ENCODE data around the gene CLIC3. TPM values are rescaled to one million over a fixed set of nuclear protein-coding genes. Genes with fewer than 3 reads are reported as not detected.

The CLIC3 gene
- total and polyA plus RNA-seq, 11 donors: 1.5 to 16.7 (median 5.0) TPM

- TF ChIP-seq CTCF (IDR thresholded peaks at IDR 0.05): no peak
- TF ChIP-seq POLR2A (IDR thresholded peaks at IDR 0.05): no peak
- no peaks in the 10 kb centered on the region for H3K27me3 ChIP-seq
- no peak overlapping the region for H3K27ac ChIP-seq
- peaks cover 0 to 27% (median 7%) of the 10 kb centered on the region in 9 donors for H3K36me3 ChIP-seq
- 93 to 96% (median 94%) methylated on average over 12 to 23 of the region's 23 CpGs for WGBS, 4 donors
- no peaks in the 10 kb centered on the region for H3K9me3 ChIP-seq
- intact Hi-C loops (cut with DNase I): loop anchor here in 1 of 10 donors (10.0 kb wide), 1 partner anchor 138 kb away; the partner anchor contains the start of gene TRAF2
- ATAC-seq (no peak), DNase-seq (no peak)
- H3K4me3 ChIP-seq: no peak overlapping the region
- peaks cover 0 to 18% (median 11%) of the 10 kb centered on the region in 12 donors for H3K4me1 ChIP-seq
Observed at GRCh38 chr9:137022662-137023008, 26.3 kb upstream of the CLIC3 start.

- peak in 3 of 4 donors; percentile 12 to 41 (median 21) for ATAC-seq
- 65 to 74% (median 71%) methylated on average over 6 to 30 of the region's 30 CpGs for whole genome bisulfite sequencing, 4 donors
- TF ChIP-seq POLR2A (IDR thresholded peaks at IDR 0.05) (no peak), CTCF (IDR thresholded peaks at IDR 0.05) (no peak)
- no peaks in the 10 kb centered on the region for H3K9me3 ChIP-seq
- no peak overlapping the region for H3K4me3 ChIP-seq
- no peaks in the 10 kb centered on the region for H3K27me3 ChIP-seq
- intact Hi-C loops (cut with DNase I): loop anchor here in 1 of 10 donors (10.0 kb wide), 1 partner anchor 137 kb away; the partner anchor contains the start of gene TRAF2
- H3K36me3 ChIP-seq: peaks cover 0 to 32% (median 11%) of the 10 kb centered on the region in 9 donors
- no peak for DNase-seq
- peaks cover 0 to 13% (median 6%) of the 10 kb centered on the region in 12 donors for H3K4me1 ChIP-seq
- no peak overlapping the region for H3K27ac ChIP-seq
Observed at GRCh38 chr9:137021979-137022661, 25.8 kb upstream of the CLIC3 start.

GRCh38 chr9:137021568-137021978 is 25.2 kb upstream of the CLIC3 start:
- no peak for ATAC-seq

More at GRCh38 chr9:137021568-137021978, 25.2 kb upstream of the CLIC3 start:
- WGBS, 4 donors: 85 to 96% (median 91%) methylated on average over 2 to 6 of the region's 6 CpGs
- no peak for DNase-seq
- H3K9me3 ChIP-seq: no peaks in the 10 kb centered on the region
- peaks cover 0 to 7% (median 2%) of the 10 kb centered on the region in 12 donors for H3K4me1 ChIP-seq
- H3K36me3 ChIP-seq: peaks cover 0 to 38% (median 17%) of the 10 kb centered on the region in 9 donors
- intact Hi-C loops (cut with DNase I): loop anchor here in 1 of 10 donors (10.0 kb wide), 1 partner anchor 137 kb away; the partner anchor contains the start of gene TRAF2
- H3K4me3 ChIP-seq: no peak overlapping the region
- H3K27me3 ChIP-seq: no peaks in the 10 kb centered on the region
- TF ChIP-seq POLR2A (IDR thresholded peaks at IDR 0.05) (no peak), CTCF (IDR thresholded peaks at IDR 0.05) (no peak)
- H3K27ac ChIP-seq: no peak overlapping the region
